ENCODE data around the gene TPM1.

The TPM1 gene

DNA sequence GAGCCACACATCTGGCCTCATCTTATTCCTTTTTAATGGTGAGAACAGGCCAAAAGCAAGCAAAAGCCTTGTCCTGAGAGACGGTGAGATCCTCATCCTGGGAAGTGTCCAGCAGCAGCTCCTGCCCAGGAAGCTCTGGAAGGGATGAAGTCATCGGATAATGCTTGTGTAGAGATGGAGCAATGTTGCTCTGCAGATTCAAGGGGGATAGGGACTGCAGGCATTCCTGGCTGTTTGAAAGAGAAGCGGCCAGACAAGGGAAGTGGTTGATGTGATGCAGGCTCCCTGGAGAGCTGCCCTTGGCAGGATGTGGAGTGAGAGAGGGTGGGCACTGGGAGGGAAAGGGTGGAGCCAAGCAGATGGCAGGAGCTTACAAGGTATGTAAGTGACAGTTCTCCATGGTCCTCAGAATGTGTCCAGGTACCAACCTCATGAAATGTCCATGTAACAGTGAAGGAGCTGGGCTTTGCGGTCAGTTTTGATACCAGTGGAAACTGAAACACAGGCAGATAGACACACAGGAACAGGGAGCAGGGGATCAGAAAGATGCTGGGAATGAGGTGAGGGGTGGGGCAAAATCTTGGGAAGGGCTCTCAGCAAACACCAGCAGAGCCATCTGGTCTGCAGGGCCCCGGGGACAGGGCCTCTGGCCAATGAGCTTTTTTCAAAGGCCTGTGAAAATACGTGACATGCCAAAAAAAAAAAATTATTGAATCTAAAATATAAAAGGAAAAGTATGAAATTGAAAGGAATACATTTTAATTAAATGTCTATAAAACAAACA, 46.9 kb downstream of the TPM1 start:
- TF ChIP-seq EZH2phosphoT487 (conservative IDR thresholded peaks at IDR 0.05; ENCODE audit: low read length): no peak
- TF ChIP-seq, protein P1, sequence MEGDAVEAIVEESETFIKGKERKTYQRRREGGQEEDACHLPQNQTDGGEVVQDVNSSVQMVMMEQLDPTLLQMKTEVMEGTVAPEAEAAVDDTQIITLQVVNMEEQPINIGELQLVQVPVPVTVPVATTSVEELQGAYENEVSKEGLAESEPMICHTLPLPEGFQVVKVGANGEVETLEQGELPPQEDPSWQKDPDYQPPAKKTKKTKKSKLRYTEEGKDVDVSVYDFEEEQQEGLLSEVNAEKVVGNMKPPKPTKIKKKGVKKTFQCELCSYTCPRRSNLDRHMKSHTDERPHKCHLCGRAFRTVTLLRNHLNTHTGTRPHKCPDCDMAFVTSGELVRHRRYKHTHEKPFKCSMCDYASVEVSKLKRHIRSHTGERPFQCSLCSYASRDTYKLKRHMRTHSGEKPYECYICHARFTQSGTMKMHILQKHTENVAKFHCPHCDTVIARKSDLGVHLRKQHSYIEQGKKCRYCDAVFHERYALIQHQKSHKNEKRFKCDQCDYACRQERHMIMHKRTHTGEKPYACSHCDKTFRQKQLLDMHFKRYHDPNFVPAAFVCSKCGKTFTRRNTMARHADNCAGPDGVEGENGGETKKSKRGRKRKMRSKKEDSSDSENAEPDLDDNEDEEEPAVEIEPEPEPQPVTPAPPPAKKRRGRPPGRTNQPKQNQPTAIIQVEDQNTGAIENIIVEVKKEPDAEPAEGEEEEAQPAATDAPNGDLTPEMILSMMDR (IDR thresholded peaks at IDR 0.05; ENCODE audit: insufficient read depth, low read length, poor library complexity, severe bottlenecking): no peak
- Histone ChIP-seq H3K4me2 (ENCODE audit: low read depth, low read length, poor library complexity, severe bottlenecking) (no peak overlapping the region), H3K27me3 (ENCODE audit: low read length) (no peaks in the 10 kb centered on the region), H3K9me2 (replicated peaks; ENCODE audit: insufficient read depth, low read length) (no peaks in the 10 kb centered on the region), H3K79me2 (ENCODE audit: insufficient read depth, low read length) (no peaks in the 10 kb centered on the region), H3F3A (ENCODE audit: insufficient read depth) (no peaks in the 10 kb centered on the region), H3K9ac (ENCODE audit: low read length) (no peak overlapping the region), H3K36me3 (ENCODE audit: low read length) (no peaks in the 10 kb centered on the region), H3K27ac (ENCODE audit: low read depth, low read length) (no peak overlapping the region), H3K9me3 (ENCODE audit: insufficient read depth, low read length) (no peaks in the 10 kb centered on the region), H2AFZ (ENCODE audit: low read depth, low read length, severe bottlenecking) (no peak overlapping the region), H4K20me1 (ENCODE audit: low read depth, low read length) (no peaks in the 10 kb centered on the region), H3K4me3 (ENCODE audit: insufficient read depth, low read length, poor library complexity, severe bottlenecking) (no peak overlapping the region)

DNA sequence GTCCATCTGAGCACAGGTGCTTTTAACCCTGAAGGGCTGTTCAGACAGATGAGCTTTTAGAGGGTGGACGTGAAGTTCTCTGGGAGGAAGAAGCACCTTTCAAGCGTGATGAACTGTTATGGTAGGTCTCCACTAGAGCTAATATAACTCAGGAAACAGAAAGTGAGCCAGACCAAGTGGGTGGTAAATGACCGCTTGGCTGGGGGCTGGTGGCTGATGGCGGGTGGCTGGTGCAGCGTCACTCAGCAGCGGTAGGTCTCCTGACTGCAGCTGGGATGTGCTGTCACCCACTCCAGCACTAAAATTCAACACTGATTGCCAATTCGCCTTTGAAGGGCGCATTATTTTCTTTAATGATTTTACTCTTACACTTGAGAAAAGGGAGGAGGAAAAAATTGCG, 47.9 kb downstream of the TPM1 start:
- Histone ChIP-seq H2AFZ (ENCODE audit: low read depth, low read length, severe bottlenecking) (no peak overlapping the region), H3K9ac (ENCODE audit: low read length) (no peak overlapping the region)
- TF ChIP-seq EZH2phosphoT487 (conservative IDR thresholded peaks at IDR 0.05; ENCODE audit: low read length): no peak
- TF ChIP-seq, protein P1 (IDR thresholded peaks at IDR 0.05; ENCODE audit: insufficient read depth, low read length, poor library complexity, severe bottlenecking): no peak

DNA sequence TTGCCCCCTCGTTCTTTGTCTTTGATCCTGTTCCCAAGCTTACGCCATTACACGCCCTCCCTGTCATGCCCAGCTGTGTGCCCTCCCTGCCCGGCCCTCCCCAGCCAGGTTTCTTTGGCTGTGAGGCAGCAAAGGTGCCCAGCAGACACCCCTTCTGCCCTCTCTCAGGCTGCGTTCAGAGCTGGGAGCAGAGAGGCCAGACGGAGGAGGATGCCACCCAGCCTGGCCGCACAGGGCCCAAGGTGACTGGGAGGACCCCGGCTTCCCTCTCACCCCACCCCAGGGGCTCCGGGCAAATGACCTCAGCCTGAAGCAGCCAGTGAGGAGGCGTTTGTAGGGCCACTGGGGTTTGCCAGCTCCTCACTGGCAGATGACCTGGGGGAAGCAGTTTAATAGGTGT, 48.3 kb downstream of the TPM1 start:
- no peak overlapping the region for H3K4me3 ChIP-seq (ENCODE audit: insufficient read depth, low read length, poor library complexity, severe bottlenecking)
- H2AFZ ChIP-seq (ENCODE audit: low read depth, low read length, severe bottlenecking): no peak overlapping the region
- no peaks in the 10 kb centered on the region for H3K9me3 ChIP-seq (ENCODE audit: insufficient read depth, low read length)
- H3K79me2 ChIP-seq (ENCODE audit: insufficient read depth, low read length): no peaks in the 10 kb centered on the region
- H3K4me2 ChIP-seq (ENCODE audit: low read depth, low read length, poor library complexity, severe bottlenecking): no peak overlapping the region
- H3K36me3 ChIP-seq (ENCODE audit: low read length): no peaks in the 10 kb centered on the region
- TF ChIP-seq EZH2phosphoT487 (conservative IDR thresholded peaks at IDR 0.05; ENCODE audit: low read length): no peak
- TF ChIP-seq, protein P1 (IDR thresholded peaks at IDR 0.05; ENCODE audit: insufficient read depth, low read length, poor library complexity, severe bottlenecking): no peak
- no peaks in the 10 kb centered on the region for H3K9me2 ChIP-seq (replicated peaks; ENCODE audit: insufficient read depth, low read length)
- no peaks in the 10 kb centered on the region for H4K20me1 ChIP-seq (ENCODE audit: low read depth, low read length)
- no peaks in the 10 kb centered on the region for H3F3A ChIP-seq (ENCODE audit: insufficient read depth)
- no peaks in the 10 kb centered on the region for H3K27me3 ChIP-seq (ENCODE audit: low read length)
- H3K9ac ChIP-seq (ENCODE audit: low read length): no peak overlapping the region
- H3K27ac ChIP-seq (ENCODE audit: low read depth, low read length): no peak overlapping the region

More for the DNA sequence above, 47.9 kb downstream of the TPM1 start:
- H3K9me2 ChIP-seq (replicated peaks; ENCODE audit: insufficient read depth, low read length): no peaks in the 10 kb centered on the region
- H4K20me1 ChIP-seq (ENCODE audit: low read depth, low read length): no peaks in the 10 kb centered on the region
- no peak overlapping the region for H3K4me2 ChIP-seq (ENCODE audit: low read depth, low read length, poor library complexity, severe bottlenecking)
- H3K27ac ChIP-seq (ENCODE audit: low read depth, low read length): no peak overlapping the region
- H3K4me3 ChIP-seq (ENCODE audit: insufficient read depth, low read length, poor library complexity, severe bottlenecking): no peak overlapping the region
- H3K9me3 ChIP-seq (ENCODE audit: insufficient read depth, low read length): no peaks in the 10 kb centered on the region
- no peaks in the 10 kb centered on the region for H3F3A ChIP-seq (ENCODE audit: insufficient read depth)
- H3K27me3 ChIP-seq (ENCODE audit: low read length): no peaks in the 10 kb centered on the region
- no peaks in the 10 kb centered on the region for H3K79me2 ChIP-seq (ENCODE audit: insufficient read depth, low read length)
- no peaks in the 10 kb centered on the region for H3K36me3 ChIP-seq (ENCODE audit: low read length)

Measured in SU-DHL-6 (cell line).